GM06990 (cell line): ENCODE measurements around the gene R3HDM4.

ENCODE experiments used
- DNase-seq: peaks from one replicate; pipeline ENCODE4 v3.0.0-alpha.2; 2011; ENCODE audit not compliant: insufficient read length; ENCODE audit errors: extremely low read depth
- H3K27me3 ChIP-seq: replicated peaks from 2 replicates; pipeline ENCODE4 v1.6.0; 2011; ENCODE audit warnings: low read length; ENCODE audit not compliant: control insufficient read depth, insufficient read depth
- H3K36me3 ChIP-seq: 2 replicates; pipeline ENCODE4 v1.5.1; 2011; ENCODE audit warnings: low read length; ENCODE audit not compliant: control insufficient read depth, insufficient read depth
- H3K4me3 ChIP-seq: replicated peaks from 2 replicates; pipeline ENCODE4 v1.5.1; 2011; ENCODE audit warnings: low read depth, mild to moderate bottlenecking, control low read depth, low read length
- CTCF ChIP-seq: IDR thresholded peaks from 2 replicates; pipeline ENCODE4 v1.5.1; 2011; ENCODE audit warnings: low read length, control low read depth, mild to moderate bottlenecking, inconsistent platforms; ENCODE audit not compliant: insufficient read depth, poor library complexity, severe bottlenecking

The R3HDM4 gene

GRCh38 chr19:868458-869244 lies 44.4 kb downstream of the R3HDM4 start:
- no peak for DNase-seq
- Histone ChIP-seq H3K4me3 (no peak overlapping the region), H3K36me3 (peaks cover 11% of the 10 kb centered on the region), H3K27me3 (no peaks in the 10 kb centered on the region)
- TF ChIP-seq CTCF = no peak

GRCh38 chr19:867855-868457 lies 45.1 kb downstream of the R3HDM4 start:
- no peak overlapping the region for H3K4me3 ChIP-seq
- H3K27me3 ChIP-seq = no peaks in the 10 kb centered on the region
- no peak for TF ChIP-seq CTCF
- no peak for DNase-seq
- H3K36me3 ChIP-seq = peaks cover 11% of the 10 kb centered on the region

GRCh38 chr19:867301-867793 lies 45.7 kb downstream of the R3HDM4 start:
- no peak overlapping the region for H3K4me3 ChIP-seq
- peaks cover 11% of the 10 kb centered on the region for H3K36me3 ChIP-seq
- TF ChIP-seq CTCF = no peak
- no peaks in the 10 kb centered on the region for H3K27me3 ChIP-seq
- no peak for DNase-seq

- Histone ChIP-seq H3K27me3 (no peaks in the 10 kb centered on the region), H3K4me3 (no peak overlapping the region), H3K36me3 (peaks cover 11% of the 10 kb centered on the region)
- no peak for TF ChIP-seq CTCF
- DNase-seq = no peak
These were observed 46.2 kb downstream of the R3HDM4 start for GRCh38 chr19:866769-867300.

- DNase-seq = no peak
- Histone ChIP-seq H3K27me3 (no peaks in the 10 kb centered on the region), H3K4me3 (no peak overlapping the region), H3K36me3 (peaks cover 3% of the 10 kb centered on the region; the same call in 1 of the 2 replicates)
- no peak for TF ChIP-seq CTCF
These were observed 49.8 kb downstream of the R3HDM4 start for GRCh38 chr19:863315-863620.
